A673 (cell line): ENCODE measurements around the gene SSTR5. TPM values are rescaled to one million over a fixed set of nuclear protein-coding genes. Genes with fewer than 3 reads are reported as not detected.

Experiments
- BruUV-seq: library from RNA; stranded (reverse); fragments of 400-500 nt; replicated peaks from 2 replicates; lab custom pipeline; 2021; lab: Mats Ljungman, UMichigan
- CTCF ChIA-PET: fragments of 300-600 bp; sonication (Branson Sonifier 250); formaldehyde crosslinking; loops from one replicate; lab custom pipeline; 2022; ENCODE audit warnings: antibody characterized with exemption; lab: Charles Lee
- POLR2A ChIA-PET: fragments of 300-600 bp; sonication (Branson Sonifier 250); formaldehyde crosslinking; loops from one replicate; lab custom pipeline; 2022; ENCODE audit warnings: antibody characterized with exemption; ENCODE audit not compliant: low non-redundant PET; lab: Charles Lee
- DNase-seq: peaks from one replicate; pipeline ENCODE4 v3.0.0-alpha.2; 2015; ENCODE audit warnings: low spot score
- H3K27ac ChIP-seq: fragments of 200-600 bp; sonication (generic); 2 replicates; pipeline ENCODE4 v1.5.1; 2016; ENCODE audit warnings: mixed run types, low read depth, mild to moderate bottlenecking, mixed read lengths, antibody characterized with exemption, low read length; ENCODE audit not compliant: poor library complexity, severe bottlenecking
- H3K27me3 ChIP-seq: fragments of 200-600 bp; sonication (generic); replicated peaks from 2 replicates; pipeline ENCODE4 v1.6.1; 2017; ENCODE audit warnings: mixed run types, low read depth, mild to moderate bottlenecking, mixed read lengths, antibody characterized with exemption, low read length; ENCODE audit not compliant: insufficient read depth, poor library complexity
- H3K36me3 ChIP-seq: fragments of 200-600 bp; sonication (generic); 2 replicates; pipeline ENCODE4 v1.6.1; 2016; ENCODE audit warnings: mixed run types, mild to moderate bottlenecking, mixed read lengths, antibody characterized with exemption, low read length; ENCODE audit not compliant: insufficient read depth, poor library complexity, severe bottlenecking
- H3K4me1 ChIP-seq: fragments of 200-600 bp; sonication (generic); 2 replicates; pipeline ENCODE4 v1.6.1; 2017; ENCODE audit warnings: mixed run types, mild to moderate bottlenecking, mixed read lengths, antibody characterized with exemption, low read length; ENCODE audit not compliant: insufficient read depth, poor library complexity, severe bottlenecking
- H3K4me3 ChIP-seq: fragments of 200-600 bp; sonication (generic); 2 replicates; pipeline ENCODE4 v1.5.1; 2016; ENCODE audit warnings: low read depth, mixed run types, mild to moderate bottlenecking, mixed read lengths, low read length; ENCODE audit not compliant: poor library complexity, severe bottlenecking
- H3K9me3 ChIP-seq: fragments of 200-600 bp; sonication (generic); 2 replicates; pipeline ENCODE4 v1.6.1; 2016; ENCODE audit warnings: mixed run types, low read depth, mild to moderate bottlenecking, mixed read lengths, antibody characterized with exemption, low read length; ENCODE audit not compliant: poor library complexity, severe bottlenecking
- CTCF ChIP-seq: fragments of 300-800, 200-600 bp; sonication (generic); conservative IDR thresholded peaks from 2 replicates; pipeline ENCODE4 v1.5.1; 2017; ENCODE audit warnings: low read depth, mild to moderate bottlenecking, antibody characterized with exemption, low read length, moderate library complexity, mixed read lengths
- EZH2 ChIP-seq: fragments of 200-600 bp; sonication (generic); IDR thresholded peaks from 2 replicates; pipeline ENCODE4 v1.6.1; 2017; ENCODE audit warnings: borderline replicate concordance, low read depth, mild to moderate bottlenecking, mixed read lengths, antibody characterized with exemption, low read length; ENCODE audit not compliant: poor library complexity, severe bottlenecking
- intact Hi-C: fragments of 100-400 bp; cut with micrococcal nuclease; formaldehyde crosslinking; loops from one replicate; pipeline ENCODE4 v1.10.0; 2022; ENCODE audit not compliant: unreplicated experiment
- total RNA-seq: library from RNA; stranded (reverse); gene quantifications from 2 replicates; pipeline ENCODE4 v1.2.3, GENCODE V29; 2021

The SSTR5 gene
- total RNA-seq, 1 experiment from 2014 or later = not detected

DNA sequence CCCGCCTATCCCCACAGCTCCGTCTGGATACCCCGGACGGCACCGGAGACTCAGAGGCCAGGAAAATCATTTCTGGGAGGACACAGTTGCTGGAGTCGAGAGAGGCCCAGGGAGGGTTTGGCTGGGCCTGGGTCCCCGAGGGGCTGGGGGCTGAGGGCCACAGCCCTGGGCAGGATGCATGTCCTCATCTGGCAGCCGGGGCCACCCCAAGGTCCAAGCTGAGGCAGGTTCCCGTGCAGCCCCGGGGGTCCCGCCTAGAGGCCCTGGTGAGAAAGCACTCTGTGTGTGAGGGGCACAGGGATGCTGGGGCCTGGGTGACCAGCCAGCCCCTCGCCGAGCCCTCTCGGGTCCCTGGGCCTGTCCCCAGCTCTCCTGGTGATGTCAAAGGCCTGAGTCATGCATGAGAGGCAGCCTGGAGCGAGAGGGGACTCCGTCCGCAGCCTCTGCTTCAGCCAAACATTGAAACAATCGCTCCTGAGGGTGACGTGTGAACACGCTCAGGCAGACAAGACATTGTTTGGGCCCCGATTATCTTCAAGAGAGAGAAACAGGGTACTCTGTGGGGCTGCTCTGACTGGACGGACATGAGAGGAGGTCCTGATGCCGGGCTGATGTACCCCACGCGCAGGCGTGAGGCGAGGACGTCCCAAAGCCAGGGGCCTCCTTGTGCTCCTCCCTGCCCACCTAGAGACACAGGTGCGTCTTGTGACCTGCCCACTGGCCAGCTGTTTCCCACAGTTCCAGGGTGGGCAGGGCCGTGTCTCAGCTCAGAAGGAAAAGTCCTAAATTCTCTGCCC, 49.3 kb downstream of the SSTR5 start:
- Histone ChIP-seq H3K36me3 (no peaks in the 10 kb centered on the region), H3K4me1 (peaks cover 8% of the 10 kb centered on the region), H3K27me3 (no peaks in the 10 kb centered on the region), H3K27ac (no peak overlapping the region), H3K4me3 (no peak overlapping the region), H3K9me3 (no peaks in the 10 kb centered on the region)
- BruUV-seq = no TSS peak
- intact Hi-C loops = no loop called here
- DNase-seq = no peak
- ChIA-PET POLR2A (no interaction called here), CTCF (interaction anchor here (0.6 kb wide), 1 partner anchor 19 kb away, joined by 4 read pairs; no protein-coding TSS in a partner anchor)
- TF ChIP-seq CTCF (no peak), EZH2 (no peak)

DNA sequence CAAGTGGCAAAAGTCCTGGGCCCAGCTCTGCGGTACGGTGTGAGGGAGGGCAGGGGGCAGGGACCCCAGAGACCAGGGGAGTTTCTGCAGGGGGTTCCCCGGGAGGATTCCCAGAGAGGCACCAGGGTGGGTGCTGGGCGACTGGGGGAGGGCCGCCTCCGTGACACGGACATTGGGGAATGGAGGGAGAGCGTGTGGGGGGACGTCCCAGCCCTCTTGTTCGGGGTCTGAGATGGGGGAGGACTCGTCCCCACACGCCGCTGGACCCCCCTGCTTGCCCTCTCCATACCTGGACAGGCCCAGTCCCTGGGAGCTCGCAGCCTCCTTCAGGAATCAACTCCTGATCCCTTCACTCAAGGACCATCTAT, 49.8 kb downstream of the SSTR5 start:
- intact Hi-C loops = no loop called here
- CTCF ChIA-PET = no interaction called here
- H3K4me3 ChIP-seq = no peak overlapping the region

GRCh38 chr16:1123525-1124230, 51.1 kb downstream of the SSTR5 start:
- Histone ChIP-seq H3K36me3 (no peaks in the 10 kb centered on the region), H3K27me3 (no peaks in the 10 kb centered on the region), H3K9me3 (no peaks in the 10 kb centered on the region), H3K27ac (no peak overlapping the region), H3K4me1 (peaks cover 8% of the 10 kb centered on the region), H3K4me3 (no peak overlapping the region)
- CTCF ChIA-PET = no interaction called here
- no peak for DNase-seq
- intact Hi-C loops = no loop called here
- POLR2A ChIA-PET = no interaction called here
- BruUV-seq = no TSS peak
- no peak for TF ChIP-seq CTCF
- TF ChIP-seq EZH2 = no peak

More for the DNA sequence above, 49.8 kb downstream of the SSTR5 start:
- Histone ChIP-seq H3K36me3 (no peaks in the 10 kb centered on the region), H3K4me1 (peaks cover 8% of the 10 kb centered on the region), H3K9me3 (no peaks in the 10 kb centered on the region), H3K27me3 (no peaks in the 10 kb centered on the region), H3K27ac (no peak overlapping the region)
- TF ChIP-seq EZH2 (no peak), CTCF (no peak)
- no peak for DNase-seq
- no TSS peak for BruUV-seq
- POLR2A ChIA-PET = no interaction called here
